Measurements from ENCODE around the gene MAP3K7. TPM values are rescaled to one million over a fixed set of nuclear protein-coding genes. Genes with fewer than 3 reads are reported as not detected.

Gene MAP3K7
- total RNA-seq, 2 donors from 2014 or later: 40.1 to 50.9 TPM

DNA sequence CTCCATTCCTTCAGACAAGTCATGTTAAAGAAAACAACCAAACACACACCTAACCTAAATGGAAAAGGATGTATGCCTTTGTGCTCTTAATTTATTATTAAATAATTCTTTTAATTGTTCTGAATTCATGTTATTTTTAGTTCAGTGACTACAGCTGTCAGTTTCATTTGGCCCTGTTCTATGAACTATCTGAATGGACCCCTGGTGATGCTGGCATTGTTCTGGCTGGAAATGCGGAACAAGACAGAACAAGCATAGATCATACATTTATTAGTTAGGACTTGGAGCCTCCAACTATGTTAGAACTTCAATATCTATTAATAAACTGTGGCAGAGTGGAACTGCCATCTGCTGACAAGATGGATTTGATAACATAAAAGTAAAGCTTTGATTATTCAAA lies 5.7 kb downstream of the MAP3K7 start:
- WGBS, 2 experiments (ENCODE audit: insufficient coverage in 1 of 2, insufficient read length in 1 of 2): 96% methylated on average over 1 of the region's 1 CpG; no CpG with 5 or more reads in 1 of the 2 experiments
- Mint-ChIP-seq H3K27me3 (ENCODE audit: insufficient read depth) (no peaks in the 10 kb centered on the region), H3K27ac (no peak overlapping the region)

DNA sequence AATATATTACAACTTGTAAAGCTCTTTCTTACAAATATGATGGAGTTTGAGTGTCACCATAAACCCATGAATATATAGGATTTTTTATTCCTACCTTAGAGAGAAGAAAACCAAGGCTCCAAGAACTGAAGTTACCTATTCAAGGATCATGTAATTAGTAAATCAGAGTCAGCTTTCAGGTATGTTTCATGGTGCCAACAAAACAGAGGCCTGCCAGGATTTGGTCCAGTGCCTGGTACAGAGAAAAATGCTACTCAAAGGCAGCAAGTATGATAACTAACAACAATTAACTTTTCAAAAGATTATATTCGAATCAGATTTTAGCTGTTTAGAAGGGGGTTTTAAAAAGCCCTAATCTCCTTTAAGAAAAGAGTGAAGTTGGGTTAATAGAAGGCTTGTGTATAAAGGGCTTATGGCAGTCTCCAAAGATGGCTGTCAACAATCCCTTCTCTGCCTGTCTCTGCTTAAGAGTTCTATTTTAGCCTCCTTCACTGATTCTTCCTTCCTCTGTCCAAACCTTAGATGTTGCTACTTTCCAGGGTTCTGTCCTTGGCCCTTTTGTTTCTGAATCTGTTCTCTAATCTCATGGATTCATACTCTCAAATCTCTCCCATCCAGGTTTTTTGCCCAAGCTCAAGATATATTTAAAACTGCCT lies 7.8 kb downstream of the MAP3K7 start:
- no peaks in the 10 kb centered on the region for H3K4me1 ChIP-seq (ENCODE audit: control insufficient read depth, insufficient read depth, low read length)
- H3K36me3 Mint-ChIP-seq (ENCODE audit: low read depth): no peaks in the 10 kb centered on the region
- no peaks in the 10 kb centered on the region for H3K9me3 Mint-ChIP-seq
- peaks cover 7% of the 10 kb centered on the region for H3K36me3 ChIP-seq (ENCODE audit: control insufficient read depth, insufficient read depth, low read length)
- H3K27me3 ChIP-seq (ENCODE audit: control insufficient read depth, insufficient read depth, low read length, poor library complexity, severe bottlenecking): no peaks in the 10 kb centered on the region
- no peak overlapping the region for H3K4me3 ChIP-seq (ENCODE audit: low read length)
- no peak overlapping the region for H3K27ac Mint-ChIP-seq
- H3K27ac ChIP-seq (ENCODE audit: low read depth, low read length): no peak overlapping the region
- 100% methylated on average over 1 of the region's 1 CpG; no CpG with 5 or more reads in 1 of the 2 experiments for WGBS, 2 experiments (ENCODE audit: insufficient coverage in 1 of 2, insufficient read length in 1 of 2)
- no peaks in the 10 kb centered on the region for H3K9me3 ChIP-seq (ENCODE audit: control insufficient read depth, low read length)
- peaks cover 5% of the 10 kb centered on the region for H3K4me1 Mint-ChIP-seq
- H3K9ac ChIP-seq (ENCODE audit: extremely low read depth, low read length, poor library complexity, severe bottlenecking): no peak overlapping the region
- no peaks in the 10 kb centered on the region for H3K27me3 Mint-ChIP-seq (ENCODE audit: insufficient read depth)
- no peak for DNase-seq
- H3K4me3 Mint-ChIP-seq: no peak overlapping the region
- TF ChIP-seq, protein P1, sequence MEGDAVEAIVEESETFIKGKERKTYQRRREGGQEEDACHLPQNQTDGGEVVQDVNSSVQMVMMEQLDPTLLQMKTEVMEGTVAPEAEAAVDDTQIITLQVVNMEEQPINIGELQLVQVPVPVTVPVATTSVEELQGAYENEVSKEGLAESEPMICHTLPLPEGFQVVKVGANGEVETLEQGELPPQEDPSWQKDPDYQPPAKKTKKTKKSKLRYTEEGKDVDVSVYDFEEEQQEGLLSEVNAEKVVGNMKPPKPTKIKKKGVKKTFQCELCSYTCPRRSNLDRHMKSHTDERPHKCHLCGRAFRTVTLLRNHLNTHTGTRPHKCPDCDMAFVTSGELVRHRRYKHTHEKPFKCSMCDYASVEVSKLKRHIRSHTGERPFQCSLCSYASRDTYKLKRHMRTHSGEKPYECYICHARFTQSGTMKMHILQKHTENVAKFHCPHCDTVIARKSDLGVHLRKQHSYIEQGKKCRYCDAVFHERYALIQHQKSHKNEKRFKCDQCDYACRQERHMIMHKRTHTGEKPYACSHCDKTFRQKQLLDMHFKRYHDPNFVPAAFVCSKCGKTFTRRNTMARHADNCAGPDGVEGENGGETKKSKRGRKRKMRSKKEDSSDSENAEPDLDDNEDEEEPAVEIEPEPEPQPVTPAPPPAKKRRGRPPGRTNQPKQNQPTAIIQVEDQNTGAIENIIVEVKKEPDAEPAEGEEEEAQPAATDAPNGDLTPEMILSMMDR (conservative IDR thresholded peaks at IDR 0.05): no peak

More for the DNA sequence above, 5.7 kb downstream of the MAP3K7 start:
- Histone ChIP-seq H3K9ac (ENCODE audit: extremely low read depth, low read length, poor library complexity, severe bottlenecking) (no peak overlapping the region), H3K9me3 (ENCODE audit: control insufficient read depth, low read length) (no peaks in the 10 kb centered on the region), H3K27ac (ENCODE audit: low read depth, low read length) (no peak overlapping the region), H3K4me3 (ENCODE audit: low read length) (no peak overlapping the region), H3K36me3 (ENCODE audit: control insufficient read depth, insufficient read depth, low read length) (peaks cover 4% of the 10 kb centered on the region), H3K4me1 (ENCODE audit: control insufficient read depth, insufficient read depth, low read length) (no peaks in the 10 kb centered on the region), H3K27me3 (ENCODE audit: control insufficient read depth, insufficient read depth, low read length, poor library complexity, severe bottlenecking) (no peaks in the 10 kb centered on the region)
- H3K9me3 Mint-ChIP-seq: no peaks in the 10 kb centered on the region
- no peaks in the 10 kb centered on the region for H3K36me3 Mint-ChIP-seq (ENCODE audit: low read depth)
- no peak for DNase-seq
- TF ChIP-seq, protein P1 (conservative IDR thresholded peaks at IDR 0.05): no peak
- peaks cover 16% of the 10 kb centered on the region for H3K4me1 Mint-ChIP-seq
- H3K4me3 Mint-ChIP-seq: no peak overlapping the region

DNA sequence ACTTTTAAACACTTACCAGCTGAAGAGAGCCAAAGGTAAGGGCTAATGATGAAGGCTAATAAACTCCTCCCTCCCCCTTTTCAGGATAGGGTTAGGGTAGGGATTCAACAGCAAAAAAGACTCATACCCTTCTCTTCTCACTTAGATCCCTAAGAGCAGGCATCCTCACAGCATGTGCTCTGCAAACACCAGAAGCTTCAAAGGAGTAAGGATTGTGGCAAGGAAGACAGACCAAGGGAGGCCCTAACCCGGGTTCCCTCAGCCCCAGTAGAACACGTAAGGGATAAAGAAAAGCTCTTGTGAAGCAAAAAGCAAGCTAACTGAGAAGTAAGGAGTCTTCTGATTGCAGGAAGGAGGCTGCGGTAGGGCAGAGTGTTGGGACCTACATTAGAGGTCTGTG lies 11.6 kb downstream of the MAP3K7 start:
- no peaks in the 10 kb centered on the region for H3K27me3 Mint-ChIP-seq (ENCODE audit: insufficient read depth)
- Histone ChIP-seq H3K9me3 (ENCODE audit: control insufficient read depth, low read length) (no peaks in the 10 kb centered on the region), H3K27ac (ENCODE audit: low read depth, low read length) (peak overlapping the region; percentile 19), H3K27me3 (ENCODE audit: control insufficient read depth, insufficient read depth, low read length, poor library complexity, severe bottlenecking) (no peaks in the 10 kb centered on the region), H3K4me1 (ENCODE audit: control insufficient read depth, insufficient read depth, low read length) (no peaks in the 10 kb centered on the region), H3K9ac (ENCODE audit: extremely low read depth, low read length, poor library complexity, severe bottlenecking) (no peak overlapping the region), H3K36me3 (ENCODE audit: control insufficient read depth, insufficient read depth, low read length) (peaks cover 16% of the 10 kb centered on the region), H3K4me3 (ENCODE audit: low read length) (no peak overlapping the region)
- H3K4me1 Mint-ChIP-seq: peaks cover 3% of the 10 kb centered on the region
- peak; percentile 64 for DNase-seq
- H3K4me3 Mint-ChIP-seq: no peak overlapping the region
- TF ChIP-seq, protein P1 (conservative IDR thresholded peaks at IDR 0.05): no peak
- WGBS, 2 experiments (ENCODE audit: insufficient coverage in 1 of 2, insufficient read length in 1 of 2): 57 to 68% methylated on average over 3 of the region's 3 CpGs
- no peak overlapping the region for H3K27ac Mint-ChIP-seq
- H3K9me3 Mint-ChIP-seq: no peaks in the 10 kb centered on the region
- H3K36me3 Mint-ChIP-seq (ENCODE audit: low read depth): peaks cover 4% of the 10 kb centered on the region

Measured in endodermal cell (in vitro differentiated cells).